Glutamatergic neuron (in vitro differentiated cells): ENCODE data around the gene MAP6D1. TPM values are rescaled to one million over a fixed set of nuclear protein-coding genes. Genes with fewer than 3 reads are reported as not detected.
A peak's percentile ranks its signal among the peaks of the same experiment; 100 is the strongest.

ENCODE experiments used
- DNase-seq: peaks from one replicate; pipeline ENCODE4 v3.0.0; 2022
- H3K27ac Mint-ChIP-seq: one replicate; pipeline ENCODE4 v1.8.0; 2020; ENCODE audit warnings: mild to moderate bottlenecking, mixed read lengths, inconsistent platforms; ENCODE audit not compliant: unreplicated experiment
- H3K27me3 Mint-ChIP-seq: one replicate; pipeline ENCODE4 v1.8.0; 2020; ENCODE audit warnings: mild to moderate bottlenecking, moderate library complexity, mixed read lengths, inconsistent platforms; ENCODE audit not compliant: unreplicated experiment
- H3K36me3 Mint-ChIP-seq: one replicate; pipeline ENCODE4 v1.8.0; 2020; ENCODE audit warnings: mild to moderate bottlenecking, mixed read lengths, inconsistent platforms; ENCODE audit not compliant: unreplicated experiment
- H3K4me1 Mint-ChIP-seq: one replicate; pipeline ENCODE4 v1.8.0; 2020; ENCODE audit warnings: mild to moderate bottlenecking, low read depth, mixed read lengths, inconsistent platforms; ENCODE audit not compliant: unreplicated experiment
- H3K4me3 Mint-ChIP-seq: one replicate; pipeline ENCODE4 v1.8.0; 2020; ENCODE audit warnings: mild to moderate bottlenecking, mixed read lengths, inconsistent platforms; ENCODE audit not compliant: unreplicated experiment
- H3K9me3 Mint-ChIP-seq: one replicate; pipeline ENCODE4 v1.8.0; 2020; ENCODE audit warnings: mild to moderate bottlenecking, moderate library complexity, mixed read lengths, inconsistent platforms; ENCODE audit not compliant: unreplicated experiment
- CTCF ChIP-seq: fragments of 200-600 bp; sonication (generic); IDR thresholded peaks from one replicate; pipeline ENCODE4 v1.5.0; 2021; ENCODE audit not compliant: partially characterized antibody, unreplicated experiment
- total RNA-seq: library from RNA; stranded (reverse); fragmentation: NEBNext Ultra II Directional; extraction: Animal tissue kit (Norgen Biotek cat#: 25700); gene quantifications from one replicate; pipeline ENCODE4 v1.2.1, GENCODE V29; 2021; ENCODE audit not compliant: unreplicated experiment

MAP6D1 gene
- total RNA-seq, 1 donor from 2014 or later, result 10.2 TPM

GRCh38 chr3:183815951-183816475 is 9.4 kb downstream of the MAP6D1 start:
- no peak for DNase-seq
- H3K4me1 Mint-ChIP-seq, result peaks cover 36% of the 10 kb centered on the region
- H3K9me3 Mint-ChIP-seq, result peaks cover 14% of the 10 kb centered on the region
- H3K27ac Mint-ChIP-seq, result no peak overlapping the region
- peaks cover 5% of the 10 kb centered on the region for H3K36me3 Mint-ChIP-seq
- no peak overlapping the region for H3K4me3 Mint-ChIP-seq
- no peak for TF ChIP-seq CTCF
- H3K27me3 Mint-ChIP-seq, result peaks cover 13% of the 10 kb centered on the region

DNA sequence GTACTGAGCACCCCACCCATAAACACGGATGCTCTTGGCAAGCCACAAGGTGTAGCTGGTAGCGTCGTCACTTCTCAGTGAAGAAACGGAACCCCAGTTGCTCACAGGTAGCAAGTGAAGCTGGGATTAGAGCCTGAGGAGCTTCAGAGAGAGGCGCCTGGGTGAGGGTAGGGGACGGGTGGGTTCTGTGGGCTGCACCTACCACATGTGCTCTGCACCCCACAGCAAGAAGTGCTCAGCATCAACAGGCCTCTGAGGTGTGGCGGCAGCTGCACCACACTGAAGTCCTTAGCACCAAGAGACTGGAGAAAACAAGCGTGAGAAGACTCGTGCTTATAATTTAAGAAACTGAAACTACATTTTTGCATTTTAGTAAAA is 9.8 kb downstream of the MAP6D1 start:
- Mint-ChIP-seq H3K27ac (peak overlapping the region; percentile 62), H3K36me3 (peaks cover 5% of the 10 kb centered on the region), H3K9me3 (peaks cover 16% of the 10 kb centered on the region), H3K27me3 (peaks cover 13% of the 10 kb centered on the region), H3K4me1 (peaks cover 36% of the 10 kb centered on the region), H3K4me3 (no peak overlapping the region)
- no peak for TF ChIP-seq CTCF
- no peak for DNase-seq

- H3K9me3 Mint-ChIP-seq, result peaks cover 18% of the 10 kb centered on the region
- no peak for TF ChIP-seq CTCF
- H3K27me3 Mint-ChIP-seq, result peaks cover 13% of the 10 kb centered on the region
- H3K4me3 Mint-ChIP-seq, result no peak overlapping the region
- DNase-seq, result no peak
- H3K27ac Mint-ChIP-seq, result peak overlapping the region; percentile 59
- H3K36me3 Mint-ChIP-seq, result peaks cover 5% of the 10 kb centered on the region
- H3K4me1 Mint-ChIP-seq, result peaks cover 40% of the 10 kb centered on the region
Observed at GRCh38 chr3:183814240-183814639, 11.1 kb downstream of the MAP6D1 start.

GRCh38 chr3:183812761-183813445 is 12.5 kb downstream of the MAP6D1 start:
- TF ChIP-seq CTCF, result no peak
- H3K27me3 Mint-ChIP-seq, result peaks cover 10% of the 10 kb centered on the region
- peaks cover 9% of the 10 kb centered on the region for H3K36me3 Mint-ChIP-seq
- H3K27ac Mint-ChIP-seq, result peak overlapping the region; percentile 94
- DNase-seq, result no peak
- H3K9me3 Mint-ChIP-seq, result peaks cover 18% of the 10 kb centered on the region
- peak overlapping the region; percentile 50 for H3K4me3 Mint-ChIP-seq
- H3K4me1 Mint-ChIP-seq, result peaks cover 44% of the 10 kb centered on the region

- H3K9me3 Mint-ChIP-seq, result peaks cover 18% of the 10 kb centered on the region
- no peak overlapping the region for H3K4me3 Mint-ChIP-seq
- H3K36me3 Mint-ChIP-seq, result peaks cover 16% of the 10 kb centered on the region
- H3K27me3 Mint-ChIP-seq, result peaks cover 10% of the 10 kb centered on the region
- H3K4me1 Mint-ChIP-seq, result peaks cover 45% of the 10 kb centered on the region
- H3K27ac Mint-ChIP-seq, result peak overlapping the region; percentile 94
- no peak for DNase-seq
- no peak for TF ChIP-seq CTCF
Observed at GRCh38 chr3:183811638-183812037, 13.7 kb downstream of the MAP6D1 start.
